NCI-H510A treated with DMSO at 0.1 percent for 48 hours (cell line): ENCODE measurements around the gene KBTBD12.

Experiments used
- DNase-seq: peaks from one replicate; lab custom pipeline; 2025; lab: John Stamatoyannopoulos, UW

The KBTBD12 gene

DNA sequence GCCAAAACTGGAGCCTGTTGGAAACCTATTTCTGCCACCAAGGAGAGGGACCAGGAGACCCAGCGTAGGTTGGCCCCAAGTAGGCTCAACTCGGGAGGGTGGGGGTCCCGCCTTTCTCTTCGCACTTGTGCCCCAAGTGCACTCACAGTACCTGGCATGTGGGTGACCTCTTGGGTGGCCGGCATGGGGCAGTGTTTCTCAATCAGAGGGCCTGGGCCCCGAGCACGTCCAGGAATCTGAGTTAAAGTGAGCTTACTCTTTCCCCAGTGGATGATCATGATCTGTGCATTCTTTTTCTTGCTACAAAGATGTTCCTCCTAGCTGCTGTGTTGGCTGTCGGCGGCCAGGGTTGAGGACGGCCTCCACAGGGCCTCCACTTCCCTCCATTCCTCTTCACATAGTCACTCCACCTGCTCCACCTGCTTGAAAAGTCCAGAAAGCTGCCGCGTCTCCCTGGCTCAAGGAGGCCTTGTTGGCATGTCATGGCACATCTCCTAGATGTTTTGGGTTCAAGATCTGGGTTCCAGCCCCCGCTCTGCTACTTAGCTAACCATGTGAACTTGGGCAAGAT lies 70.7 kb downstream of the KBTBD12 start:
- no peak for DNase-seq

DNA sequence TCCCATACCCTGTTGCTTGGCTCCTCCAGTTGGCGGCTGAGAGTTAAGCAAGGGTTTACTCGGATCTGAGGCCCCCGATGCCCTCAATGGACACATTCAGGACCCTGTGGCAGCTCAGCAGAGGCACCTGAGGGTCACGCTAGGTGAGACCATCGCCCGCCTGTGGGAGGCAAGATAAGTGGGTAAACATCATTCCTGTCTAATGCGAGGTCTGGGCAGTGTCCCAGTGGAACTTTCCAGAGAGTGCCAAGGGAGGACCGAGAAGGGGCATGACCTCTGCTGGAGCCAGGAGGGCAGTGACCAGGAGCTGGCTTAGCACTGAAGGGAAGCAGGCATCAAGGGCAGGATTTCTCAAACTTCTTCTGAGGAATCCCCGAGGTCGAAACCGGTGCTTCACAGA lies 71.8 kb downstream of the KBTBD12 start:
- DNase-seq: no peak

DNA sequence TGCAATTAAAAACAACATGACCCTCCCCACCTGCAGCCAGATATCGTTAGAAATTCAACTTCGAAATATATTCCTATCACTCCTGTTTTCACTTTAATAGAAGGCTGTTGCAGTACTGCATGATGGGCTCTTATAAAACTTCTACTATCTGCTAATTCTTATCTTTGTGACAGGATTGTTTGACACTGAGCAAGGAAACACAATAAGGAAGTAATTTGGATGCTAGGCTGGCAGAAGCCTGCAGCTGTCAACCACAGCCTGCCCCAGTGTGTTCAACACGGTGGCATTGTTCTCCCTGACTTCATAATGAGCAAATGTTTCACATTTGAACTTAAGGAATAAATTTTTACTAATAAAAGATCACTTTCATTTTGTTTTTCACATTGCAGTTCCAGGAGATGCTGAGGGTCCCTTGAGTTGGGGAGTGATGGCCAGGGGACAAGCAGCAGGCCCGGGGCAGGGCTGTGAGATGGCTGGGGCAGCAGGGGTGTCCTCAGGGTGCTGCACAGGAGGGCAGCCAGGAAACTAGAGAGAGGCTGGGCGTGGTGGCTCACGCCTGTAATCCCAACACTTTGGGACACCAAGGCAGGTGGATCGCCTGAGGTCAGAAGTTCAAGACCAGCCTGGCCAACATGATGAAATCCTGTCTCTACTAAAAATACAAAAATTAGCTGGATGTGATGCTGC lies 72.4 kb downstream of the KBTBD12 start:
- no peak for DNase-seq

GRCh38 chr3:127988770-127989557 lies 73.9 kb downstream of the KBTBD12 start:
- DNase-seq: no peak

DNA sequence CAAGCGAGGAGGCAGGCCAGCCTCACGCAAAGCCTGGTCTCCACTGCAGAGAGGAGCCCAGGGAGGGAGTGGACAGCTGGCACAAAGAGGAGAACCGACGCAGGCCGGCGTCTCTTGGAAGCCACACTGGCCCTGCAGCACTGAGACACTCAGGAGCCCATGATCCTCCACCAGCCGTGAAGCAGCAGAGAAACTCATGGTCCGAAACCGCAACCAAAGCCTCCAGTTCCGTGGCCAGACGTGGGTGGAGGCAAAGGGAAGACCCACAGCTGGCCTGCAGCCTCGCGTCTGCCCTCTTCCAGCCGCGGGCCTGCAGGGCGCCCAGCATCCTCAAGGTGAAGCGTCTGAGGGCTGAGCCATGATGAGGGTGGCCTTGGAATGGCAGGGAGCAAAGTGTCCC lies 75.0 kb downstream of the KBTBD12 start:
- DNase-seq: no peak

DNA sequence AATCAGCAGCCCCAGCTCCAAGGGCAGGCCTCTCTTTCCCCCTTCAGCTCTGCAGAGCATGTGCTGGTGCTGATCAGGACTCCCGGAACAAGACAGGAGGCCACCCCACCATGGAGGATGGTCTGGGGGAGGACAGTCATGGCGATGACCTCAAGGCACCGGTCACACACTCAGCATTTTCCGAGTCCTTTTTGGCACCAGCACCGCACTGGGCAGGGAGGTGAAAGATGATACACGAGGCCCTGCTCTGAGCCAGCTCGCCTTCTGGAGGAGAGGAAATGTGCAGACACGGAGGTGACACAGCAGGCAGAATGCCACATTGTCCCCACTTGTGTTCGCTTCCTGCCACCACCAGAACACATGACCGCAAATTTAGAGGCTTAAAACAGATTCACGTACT lies 75.4 kb downstream of the KBTBD12 start:
- no peak for DNase-seq

DNA sequence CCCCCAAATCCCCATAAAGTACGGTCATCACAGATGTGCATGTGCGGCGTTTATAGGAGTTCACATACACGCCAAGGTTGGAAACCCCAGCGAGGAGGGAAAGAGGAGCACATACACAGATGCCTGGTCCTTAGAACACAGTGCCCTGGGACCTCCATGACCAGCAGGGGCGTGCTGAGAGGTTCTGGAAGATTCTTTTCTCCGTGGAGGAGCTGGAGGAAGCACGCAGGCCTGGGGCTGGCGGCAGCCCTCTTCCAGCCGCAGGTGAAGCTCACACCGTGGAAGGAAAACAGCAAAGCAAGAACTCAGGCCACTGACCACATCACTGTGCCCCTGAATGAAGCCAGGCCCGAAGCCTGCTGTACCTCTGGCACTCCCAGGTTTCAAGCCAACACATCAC lies 76.2 kb downstream of the KBTBD12 start:
- DNase-seq: no peak

DNA sequence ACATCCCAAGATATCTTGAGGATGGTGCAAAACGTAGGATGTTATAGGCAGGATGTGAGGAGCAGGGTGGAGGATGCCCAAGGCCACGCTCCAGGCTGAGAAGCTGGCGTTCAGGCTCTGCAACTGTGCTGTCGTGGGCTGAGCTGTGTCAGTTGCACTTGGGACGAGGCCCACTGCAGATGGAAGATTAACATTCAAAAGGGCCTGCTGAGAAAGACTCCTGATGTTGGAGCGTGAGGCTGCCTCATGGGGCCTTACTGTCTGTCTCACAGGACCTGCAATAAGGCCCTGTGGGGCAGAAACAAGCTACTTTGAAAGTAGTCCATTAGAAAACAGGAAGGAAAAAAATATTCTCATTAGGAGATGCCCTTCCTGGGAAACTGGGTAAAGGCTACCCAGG lies 76.6 kb downstream of the KBTBD12 start:
- DNase-seq: no peak

GRCh38 chr3:127992127-127992526 lies 77.1 kb downstream of the KBTBD12 start:
- DNase-seq: no peak

DNA sequence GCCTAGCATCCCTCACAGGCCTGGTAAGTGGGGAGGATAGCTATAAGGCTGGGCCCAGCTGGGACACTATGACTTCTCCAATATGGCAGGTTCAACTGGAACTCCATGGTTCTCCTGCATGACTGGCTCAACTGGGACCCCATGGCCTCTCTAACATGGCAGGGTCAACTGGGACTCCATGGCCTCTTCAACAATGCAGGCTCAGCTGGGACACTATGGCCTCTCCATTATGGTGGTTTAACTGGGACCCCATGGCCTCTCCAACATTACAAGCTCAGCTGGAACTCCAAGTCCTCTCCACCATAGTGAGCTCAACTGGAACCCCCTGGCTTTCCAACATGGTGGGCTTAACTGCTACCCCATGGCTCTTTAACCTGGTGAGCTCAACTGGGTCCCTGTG lies 79.0 kb downstream of the KBTBD12 start:
- DNase-seq: no peak

GRCh38 chr3:127997016-127997415 lies 82.0 kb downstream of the KBTBD12 start:
- DNase-seq: no peak

- DNase-seq: peak; percentile 7
Measured at GRCh38 chr3:127997961-127998360, 82.9 kb downstream of the KBTBD12 start.

DNA sequence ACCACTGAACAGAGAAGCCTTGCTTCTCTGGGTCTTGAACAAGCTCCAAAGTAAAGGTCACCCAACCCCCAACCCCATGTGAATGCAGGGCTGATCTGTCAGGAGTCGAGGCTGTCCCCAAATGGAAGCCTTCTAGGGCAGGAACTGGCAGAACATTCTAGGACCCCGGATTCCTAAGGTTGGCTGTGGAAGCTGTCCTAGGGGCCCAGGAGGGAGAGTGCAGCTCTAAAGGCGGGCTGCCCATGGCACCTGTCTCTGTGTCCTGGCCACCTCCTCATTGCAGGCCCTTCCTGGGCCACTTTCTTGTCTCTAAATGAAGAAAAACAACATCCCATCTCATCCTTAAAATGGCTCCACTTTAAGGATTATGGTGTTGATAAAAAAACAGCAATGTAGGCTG lies 83.6 kb downstream of the KBTBD12 start:
- DNase-seq: no peak

- DNase-seq: no peak
Measured at GRCh38 chr3:127999509-128000106, 84.6 kb downstream of the KBTBD12 start.

DNA sequence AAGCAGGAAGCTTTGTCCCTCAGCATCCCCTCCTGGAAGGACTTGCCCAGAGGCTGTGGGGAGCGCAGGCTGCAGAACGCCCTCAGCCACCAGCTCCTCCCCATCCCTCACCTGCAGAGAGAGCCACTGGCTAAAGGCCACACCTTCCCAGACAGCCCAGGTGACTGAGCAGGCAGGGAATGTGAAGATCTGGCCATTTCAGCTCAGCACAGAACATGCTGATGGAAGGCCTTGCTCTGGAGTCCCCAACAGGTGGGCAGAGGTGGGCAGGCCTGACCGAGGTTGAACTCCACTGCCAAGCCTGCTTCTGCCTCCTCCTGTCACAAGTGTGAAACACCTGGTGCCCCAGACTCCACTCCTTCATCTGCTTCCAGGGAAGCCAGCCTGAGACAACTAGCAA lies 86.5 kb downstream of the KBTBD12 start:
- peak; percentile 13 for DNase-seq

GRCh38 chr3:128004661-128005060 lies 89.6 kb downstream of the KBTBD12 start:
- DNase-seq: no peak

DNA sequence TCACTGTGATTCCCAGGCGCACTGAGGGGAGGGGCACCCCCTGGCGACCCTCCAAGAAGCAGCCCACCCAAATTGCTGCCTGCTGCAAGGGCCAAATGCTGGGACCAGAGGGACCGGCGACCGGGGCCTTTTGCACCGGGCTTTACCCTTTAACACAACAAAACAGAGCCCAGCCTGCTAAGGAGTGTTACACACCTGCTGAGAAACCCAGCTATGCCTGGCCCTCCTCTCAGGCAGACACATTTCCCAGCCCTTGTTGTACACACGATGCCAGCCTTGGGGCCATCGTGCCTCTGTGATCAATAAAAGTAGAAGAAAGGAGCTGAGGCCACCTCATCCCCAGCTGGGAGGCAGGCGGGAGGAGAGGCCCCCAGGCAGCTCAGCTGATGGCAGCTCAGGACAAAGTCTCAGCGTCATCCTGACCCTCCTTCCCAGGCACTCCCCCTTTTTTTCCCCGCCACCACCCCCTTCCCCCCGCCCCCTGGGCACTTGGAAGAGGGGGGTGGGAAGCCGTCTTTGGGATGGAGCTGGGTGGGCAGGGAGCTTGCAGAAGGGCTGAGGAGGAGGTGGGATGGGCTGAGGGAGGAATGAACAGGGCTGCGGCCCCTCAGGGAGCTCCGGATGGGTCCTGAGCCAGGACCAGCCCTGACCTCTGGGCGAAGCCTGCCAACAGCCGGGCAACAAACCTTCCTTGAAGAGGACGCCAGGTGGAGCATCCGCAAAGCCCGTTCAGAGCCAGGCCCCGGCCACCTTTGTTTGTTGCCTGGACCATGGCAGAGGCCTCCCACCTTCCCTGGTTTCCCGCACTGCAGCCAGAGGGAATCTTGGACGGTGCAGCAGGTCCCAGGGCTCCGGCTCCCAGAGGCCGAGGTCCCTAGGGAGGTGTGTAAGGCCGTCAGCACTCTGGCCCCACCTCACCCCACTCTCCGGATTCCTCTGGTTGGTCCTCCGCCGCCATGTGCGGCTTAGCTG lies 91.3 kb downstream of the KBTBD12 start:
- no peak for DNase-seq

DNA sequence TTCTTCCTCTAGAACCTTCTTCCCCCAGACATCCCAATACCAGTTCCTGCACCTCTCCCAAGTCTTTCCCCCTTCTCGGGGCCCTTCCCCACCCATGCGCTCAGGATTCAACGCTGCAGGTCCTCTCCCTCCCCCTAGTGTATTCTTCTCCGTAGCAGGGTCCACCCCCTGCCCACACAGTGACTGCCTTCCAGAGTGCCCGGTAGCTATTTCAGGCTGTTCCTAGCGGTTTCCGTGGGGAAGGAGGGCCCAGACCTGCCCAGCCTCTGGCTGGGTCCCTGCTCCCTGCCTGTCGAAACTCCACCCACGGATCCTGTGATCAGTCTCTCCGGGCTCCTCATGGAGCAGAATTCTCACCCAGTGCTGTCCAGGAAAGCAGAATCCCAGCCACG lies 92.0 kb downstream of the KBTBD12 start:
- DNase-seq: no peak

GRCh38 chr3:128009952-128010846 lies 95.2 kb downstream of the KBTBD12 start:
- DNase-seq: no peak

GRCh38 chr3:128011140-128011539 lies 96.1 kb downstream of the KBTBD12 start:
- peak; percentile 29 for DNase-seq

DNA sequence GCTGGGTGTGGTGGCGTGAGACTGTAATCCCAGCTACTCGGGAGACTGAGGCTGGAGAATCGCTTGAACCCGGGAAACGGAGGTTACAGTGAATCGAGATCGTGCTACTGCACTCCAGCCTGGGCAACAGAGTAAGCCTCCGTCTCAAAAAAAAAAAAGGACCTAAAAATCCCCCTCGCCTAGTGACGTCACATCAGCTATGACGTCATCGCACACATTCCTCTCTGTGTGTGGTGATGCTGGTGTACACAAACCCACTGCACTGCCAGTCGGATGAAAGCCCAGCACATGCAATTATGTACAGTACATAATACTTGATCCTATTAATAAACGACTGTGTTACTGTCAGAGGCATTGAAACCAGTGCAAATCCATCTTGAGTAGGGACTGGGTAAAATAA lies 97.0 kb downstream of the KBTBD12 start:
- DNase-seq: no peak
